Hepatocyte (in vitro differentiated cells): Measurements from ENCODE around the gene EEF1G. TPM values are rescaled to one million over a fixed set of nuclear protein-coding genes. Genes with fewer than 3 reads are reported as not detected.
A peak's percentile ranks its signal among the peaks of the same experiment; 100 is the strongest.

Source experiments
- DNase-seq: peaks from one replicate; pipeline ENCODE4 v3.0.0-alpha.2; 2016; ENCODE audit warnings: low spot score
- H2AFZ ChIP-seq: fragments of 200-600 bp; sonication (generic); 2 replicates; pipeline ENCODE4 v1.6.0; 2016; ENCODE audit warnings: antibody characterized with exemption, mild to moderate bottlenecking
- H3K27ac ChIP-seq: fragments of 200-600 bp; sonication (generic); 2 replicates; pipeline ENCODE4 v1.5.1; 2016; ENCODE audit warnings: mild to moderate bottlenecking
- H3K27me3 ChIP-seq: fragments of 200-600 bp; sonication (generic); 2 replicates; pipeline ENCODE4 v1.6.1; 2016
- H3K36me3 ChIP-seq: fragments of 200-600 bp; sonication (generic); replicated peaks from 2 replicates; pipeline ENCODE4 v1.5.1; 2016; ENCODE audit warnings: low read depth; ENCODE audit not compliant: insufficient read depth
- H3K4me1 ChIP-seq: fragments of 200-600 bp; sonication (generic); 2 replicates; pipeline ENCODE4 v1.5.1; 2016; ENCODE audit warnings: mild to moderate bottlenecking, moderate library complexity; ENCODE audit not compliant: insufficient read depth
- H3K4me2 ChIP-seq: fragments of 200-600 bp; sonication (generic); 2 replicates; pipeline ENCODE4 v1.6.0; 2016
- H3K4me3 ChIP-seq: fragments of 200-600 bp; sonication (generic); 2 replicates; pipeline ENCODE4 v1.5.1; 2016; ENCODE audit warnings: mild to moderate bottlenecking
- H3K79me2 ChIP-seq: fragments of 200-600 bp; sonication (generic); 2 replicates; pipeline ENCODE4 v1.6.0; 2017; ENCODE audit warnings: mild to moderate bottlenecking
- H3K9me2 ChIP-seq: fragments of 200-600 bp; sonication (generic); replicated peaks from 2 replicates; pipeline ENCODE4 v1.6.0; 2017; ENCODE audit warnings: mild to moderate bottlenecking; ENCODE audit not compliant: insufficient read depth
- H3K9me3 ChIP-seq: fragments of 200-600 bp; sonication (generic); 2 replicates; pipeline ENCODE4 v1.5.1; 2016; ENCODE audit warnings: low read depth, mild to moderate bottlenecking
- H4K20me1 ChIP-seq: fragments of 200-600 bp; sonication (generic); 2 replicates; pipeline ENCODE4 v1.6.0; 2016; ENCODE audit warnings: mild to moderate bottlenecking; ENCODE audit not compliant: insufficient read depth, poor library complexity, severe bottlenecking
- EZH2 ChIP-seq: fragments of 200-600 bp; sonication (generic); IDR thresholded peaks from 2 replicates; pipeline ENCODE4 v1.6.1; 2016; ENCODE audit warnings: antibody characterized with exemption, mild to moderate bottlenecking, borderline replicate concordance
- EZH2phosphoT487 ChIP-seq: fragments of 200-600 bp; sonication (generic); IDR thresholded peaks from one replicate; pipeline ENCODE4 v1.6.1; 2018; ENCODE audit warnings: antibody characterized with exemption, mild to moderate bottlenecking, low read depth, moderate library complexity; ENCODE audit not compliant: unreplicated experiment, severe bottlenecking
- WGBS: methylation state at CpG from one replicate; pipeline ENCODE4 v1.1.6; 2016; ENCODE audit warnings: low lambda C conversion rate; ENCODE audit errors: missing lambda C conversion rate; 5-methylcytosine and 5-hydroxymethylcytosine counted together
- polyA plus RNA-seq: library from polyadenylated mRNA; unstranded; fragments of >200 nt; fragmentation: Nextera tagmentation; extraction: Ambion mirVana; gene quantifications from 2 replicates; pipeline ENCODE4 v1.2.1, GENCODE V29; 2016
- total RNA-seq: library from RNA; depleted of rRNA; stranded (reverse); fragments of >200 nt; gene quantifications from 2 replicates; pipeline ENCODE4 v1.2.3, GENCODE V29; 2014
- TF ChIP-seq, protein P1 (sequence below): fragments of 200-600 bp; sonication (generic); IDR thresholded peaks from 2 replicates; pipeline ENCODE4 v1.5.1; 2016; ENCODE audit warnings: antibody characterized with exemption, mild to moderate bottlenecking; ENCODE audit not compliant: poor library complexity

EEF1G gene
- total and polyA plus RNA-seq, 2 experiments from 2014 or later, result 526 to 1,634 TPM

DNA sequence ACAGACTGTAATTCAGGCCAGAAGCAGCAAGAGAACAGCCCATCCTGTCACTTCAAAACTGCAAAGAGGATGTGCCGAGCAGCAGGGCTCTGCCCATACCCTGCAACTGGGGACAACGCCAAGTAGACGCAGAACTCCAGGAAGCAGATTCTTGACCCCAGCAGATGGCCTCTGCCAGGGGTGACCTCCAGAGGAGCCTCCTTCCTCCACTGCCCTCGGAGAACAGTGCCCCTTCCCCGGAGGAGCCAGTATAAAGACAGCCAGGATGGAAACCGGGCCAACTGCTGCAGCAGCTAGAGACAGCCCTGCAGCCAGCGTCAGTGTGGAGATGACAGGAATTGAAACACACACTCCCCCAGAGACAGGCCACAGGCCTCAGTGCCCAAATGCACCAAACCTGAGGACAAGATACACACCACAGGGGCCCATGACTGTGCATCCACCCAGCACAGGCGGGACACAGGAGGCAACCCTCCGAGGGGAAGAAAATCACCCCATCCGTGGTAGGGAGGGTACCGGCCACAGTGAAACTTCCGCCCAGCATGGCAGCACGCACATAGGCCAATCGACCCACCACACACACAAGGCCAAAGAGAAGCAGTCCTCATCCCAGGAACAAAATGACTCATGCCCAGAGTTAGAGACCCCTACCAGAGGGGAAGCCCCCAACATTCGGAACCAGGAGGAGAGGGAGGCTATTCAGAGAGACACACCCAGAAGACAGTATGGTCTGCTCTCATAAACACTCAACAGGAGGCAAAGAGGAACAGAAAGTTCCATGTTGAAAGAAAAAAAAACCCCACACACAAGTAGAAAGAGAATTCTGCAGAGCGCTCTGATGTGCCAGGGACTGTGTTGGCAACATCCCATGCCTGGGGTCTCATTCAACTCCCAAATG lies 32.6 kb downstream of the EEF1G start:
- no peak for TF ChIP-seq EZH2phosphoT487
- TF ChIP-seq, protein P1, sequence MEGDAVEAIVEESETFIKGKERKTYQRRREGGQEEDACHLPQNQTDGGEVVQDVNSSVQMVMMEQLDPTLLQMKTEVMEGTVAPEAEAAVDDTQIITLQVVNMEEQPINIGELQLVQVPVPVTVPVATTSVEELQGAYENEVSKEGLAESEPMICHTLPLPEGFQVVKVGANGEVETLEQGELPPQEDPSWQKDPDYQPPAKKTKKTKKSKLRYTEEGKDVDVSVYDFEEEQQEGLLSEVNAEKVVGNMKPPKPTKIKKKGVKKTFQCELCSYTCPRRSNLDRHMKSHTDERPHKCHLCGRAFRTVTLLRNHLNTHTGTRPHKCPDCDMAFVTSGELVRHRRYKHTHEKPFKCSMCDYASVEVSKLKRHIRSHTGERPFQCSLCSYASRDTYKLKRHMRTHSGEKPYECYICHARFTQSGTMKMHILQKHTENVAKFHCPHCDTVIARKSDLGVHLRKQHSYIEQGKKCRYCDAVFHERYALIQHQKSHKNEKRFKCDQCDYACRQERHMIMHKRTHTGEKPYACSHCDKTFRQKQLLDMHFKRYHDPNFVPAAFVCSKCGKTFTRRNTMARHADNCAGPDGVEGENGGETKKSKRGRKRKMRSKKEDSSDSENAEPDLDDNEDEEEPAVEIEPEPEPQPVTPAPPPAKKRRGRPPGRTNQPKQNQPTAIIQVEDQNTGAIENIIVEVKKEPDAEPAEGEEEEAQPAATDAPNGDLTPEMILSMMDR, result no peak
- no peak for TF ChIP-seq EZH2
- Histone ChIP-seq H3K79me2 (peaks cover 96% of the 10 kb centered on the region), H3K27ac (peak overlapping the region; percentile 49), H2AFZ (no peak overlapping the region), H4K20me1 (peaks cover 87% of the 10 kb centered on the region), H3K4me3 (no peak overlapping the region), H3K36me3 (no peaks in the 10 kb centered on the region), H3K4me2 (peak overlapping the region; percentile 95), H3K9me2 (no peaks in the 10 kb centered on the region), H3K27me3 (no peaks in the 10 kb centered on the region), H3K9me3 (no peaks in the 10 kb centered on the region), H3K4me1 (peaks cover 65% of the 10 kb centered on the region)
- WGBS, result 75% methylated on average over 16 of the region's 16 CpGs
- no peak for DNase-seq

DNA sequence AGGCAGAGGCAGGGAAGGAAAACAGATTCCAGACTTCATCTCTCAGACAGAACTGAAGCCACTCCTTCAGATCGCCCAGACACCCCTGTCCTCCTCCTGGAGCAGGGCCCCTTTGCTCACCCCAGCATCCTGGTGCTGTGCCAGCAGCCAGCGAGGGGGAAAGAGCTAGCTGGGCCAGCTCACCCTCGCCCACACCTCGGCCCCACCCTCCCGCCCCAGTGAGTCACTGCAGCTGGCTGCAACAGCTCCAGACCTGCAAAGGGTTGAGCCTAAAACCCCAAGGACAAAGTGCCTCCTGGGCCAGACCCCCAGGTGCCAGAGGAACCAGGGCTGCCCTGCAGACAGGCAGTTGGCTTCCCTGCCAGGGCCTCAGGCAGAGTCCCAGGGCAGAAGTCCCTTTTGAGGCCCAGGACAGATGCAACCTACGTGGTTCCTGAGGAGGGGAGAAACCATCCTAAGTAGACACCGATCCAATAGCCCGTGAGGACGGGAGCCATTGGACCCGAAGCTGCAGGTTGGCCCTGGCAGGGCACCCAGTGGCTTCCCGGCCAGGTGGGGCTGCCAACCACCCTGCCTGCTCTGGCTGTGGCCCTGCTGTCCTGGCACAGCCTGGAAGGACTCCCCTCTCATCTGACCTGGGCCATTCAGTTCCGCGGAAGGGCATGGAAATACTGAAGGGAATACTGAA lies 34.3 kb downstream of the EEF1G start:
- Histone ChIP-seq H3K79me2 (peaks cover 98% of the 10 kb centered on the region), H3K4me3 (no peak overlapping the region), H3K27ac (peak overlapping the region; percentile 65), H3K9me3 (no peaks in the 10 kb centered on the region), H3K9me2 (no peaks in the 10 kb centered on the region), H4K20me1 (peaks cover 93% of the 10 kb centered on the region), H3K36me3 (no peaks in the 10 kb centered on the region), H3K4me1 (peaks cover 62% of the 10 kb centered on the region), H3K4me2 (peak overlapping the region; percentile 95), H3K27me3 (no peaks in the 10 kb centered on the region), H2AFZ (no peak overlapping the region)
- peak; percentile 87 for DNase-seq
- TF ChIP-seq EZH2 (no peak), EZH2phosphoT487 (no peak)
- TF ChIP-seq, protein P1, result no peak
- WGBS, result 63% methylated on average over 12 of the region's 13 CpGs

DNA sequence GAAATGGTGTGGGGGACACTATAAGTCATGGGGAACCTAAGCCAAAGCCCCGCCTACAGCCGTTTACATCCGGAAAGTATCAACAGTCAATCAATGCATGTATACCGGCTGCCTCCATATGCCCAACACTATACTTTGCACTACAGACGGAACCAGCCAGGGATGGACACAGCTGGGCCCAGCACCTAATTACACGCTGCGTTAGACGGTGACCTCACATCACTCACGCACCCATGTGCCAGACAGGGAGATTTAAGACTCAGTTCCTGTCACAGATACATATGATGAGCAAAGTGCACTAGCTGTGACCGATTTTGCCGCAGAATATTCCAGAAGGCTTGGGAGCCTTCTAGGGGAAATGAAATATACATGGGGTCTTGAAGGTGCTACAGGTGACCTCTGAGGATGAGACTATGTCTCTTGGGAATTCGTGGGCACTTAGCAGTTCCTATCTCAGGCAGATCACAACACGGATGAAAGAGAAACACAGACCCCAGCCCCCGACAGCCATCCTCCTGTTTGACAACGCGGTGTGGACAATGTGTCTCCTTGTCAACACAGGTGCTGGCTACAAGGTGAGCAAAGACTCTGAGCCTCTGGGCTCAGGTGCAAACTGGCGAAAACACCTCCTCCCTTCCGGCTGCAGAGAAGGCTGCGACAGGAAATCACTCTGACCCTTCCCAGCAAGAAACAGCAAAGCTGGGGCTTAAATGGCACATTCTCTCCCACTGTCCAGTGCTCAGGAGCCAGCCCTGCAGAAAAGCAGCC lies 35.0 kb downstream of the EEF1G start:
- H3K9me2 ChIP-seq, result no peaks in the 10 kb centered on the region
- H3K4me1 ChIP-seq, result peaks cover 56% of the 10 kb centered on the region

More for the DNA sequence above, 35.0 kb downstream of the EEF1G start:
- peaks cover 96% of the 10 kb centered on the region for H3K79me2 ChIP-seq
- H4K20me1 ChIP-seq, result peaks cover 88% of the 10 kb centered on the region
- peak overlapping the region; percentile 65 for H3K27ac ChIP-seq
- H3K4me3 ChIP-seq, result no peak overlapping the region
- TF ChIP-seq EZH2phosphoT487 (no peak), EZH2 (no peak)
- no peaks in the 10 kb centered on the region for H3K27me3 ChIP-seq
- H3K36me3 ChIP-seq, result no peaks in the 10 kb centered on the region
- H3K4me2 ChIP-seq, result peak overlapping the region; percentile 95
- no peak overlapping the region for H2AFZ ChIP-seq
- WGBS, result 76% methylated on average over 19 of the region's 19 CpGs
- no peak for DNase-seq
- H3K9me3 ChIP-seq, result no peaks in the 10 kb centered on the region
